ENCODE measurements around the gene SEPTIN8.

The SEPTIN8 gene

GRCh38 chr5:132813599-132814502 is 36.8 kb upstream of the SEPTIN8 start:
- Histone ChIP-seq H3K27me3 (ENCODE audit: insufficient read depth, poor library complexity, severe bottlenecking) (peaks cover 2% of the 10 kb centered on the region), H3K4me3 (replicated peaks; ENCODE audit: insufficient read depth, low read length) (no peak overlapping the region; the same call in 1 of the 2 replicates), H3K27ac (replicated peaks) (no peak overlapping the region)
- TF ChIP-seq POLR2AphosphoS5 (IDR thresholded peaks at IDR 0.05; ENCODE audit: low read depth) (no peak), SPI1 (IDR thresholded peaks at IDR 0.05; ENCODE audit: borderline replicate concordance, low read depth) (no peak), CTCF (IDR thresholded peaks at IDR 0.05; ENCODE audit: insufficient read depth, low read length) (no peak), REST (IDR thresholded peaks at IDR 0.05; ENCODE audit: insufficient replicate concordance, low read depth) (no peak), GABPA (IDR thresholded peaks at IDR 0.05; ENCODE audit: low read depth) (no peak)
- no peak for DNase-seq (ENCODE audit: low read depth in 1 of 2, low spot score in 1 of 2)

GRCh38 chr5:132812781-132813598 is 36.0 kb upstream of the SEPTIN8 start, which contains the start of gene SOWAHA:
TSS of gene SOWAHA (plus strand) at chr5:132813302. CDS start at chr5:132813622, 320 bp downstream.
- TF ChIP-seq POLR2AphosphoS5 (IDR thresholded peaks at IDR 0.05; ENCODE audit: low read depth) (no peak), SPI1 (IDR thresholded peaks at IDR 0.05; ENCODE audit: borderline replicate concordance, low read depth) (no peak), CTCF (IDR thresholded peaks at IDR 0.05; ENCODE audit: insufficient read depth, low read length) (no peak)
- H3K27me3 ChIP-seq (ENCODE audit: insufficient read depth, poor library complexity, severe bottlenecking), result peaks cover 2% of the 10 kb centered on the region
- DNase-seq (ENCODE audit: low read depth in 1 of 2, low spot score in 1 of 2), result no peak
- no peak within 1 kb of the TSS for H3K27ac ChIP-seq (replicated peaks)
- no peak within 1 kb of the TSS; the same call in 1 of the 2 replicates for H3K4me3 ChIP-seq (replicated peaks; ENCODE audit: insufficient read depth, low read length)

DNA sequence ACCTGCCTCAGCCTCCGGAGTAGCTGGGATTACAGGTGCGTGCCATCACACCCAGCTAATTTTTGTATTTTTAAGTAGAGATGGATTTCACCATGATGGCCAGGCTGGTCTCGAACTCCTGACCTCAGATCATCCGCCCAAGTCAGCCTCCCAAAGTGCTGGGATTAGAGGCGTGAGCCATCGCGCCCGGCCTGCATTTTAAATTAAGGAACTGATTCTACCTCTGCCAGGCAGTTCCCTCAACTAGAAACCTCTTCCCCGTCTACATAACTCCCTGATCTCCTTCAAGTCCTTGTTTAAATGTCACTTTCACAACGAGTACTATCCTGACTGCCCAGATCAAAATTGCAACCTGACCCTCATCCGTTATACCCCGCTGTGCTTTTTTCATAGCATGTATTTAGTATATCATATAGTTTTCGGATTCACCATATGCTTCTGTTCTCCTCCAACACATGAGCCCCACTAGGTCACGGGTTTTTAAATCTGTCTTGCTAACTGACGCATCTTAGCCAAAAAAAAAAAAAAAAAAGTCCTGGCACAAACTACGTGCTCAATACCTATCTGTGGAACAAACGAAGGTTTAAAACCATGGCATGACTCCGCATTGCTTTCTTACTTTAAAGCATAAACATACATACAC is 35.2 kb upstream of the SEPTIN8 start:
- DNase-seq (ENCODE audit: low read depth in 1 of 2, low spot score in 1 of 2), result no peak
- peaks cover 2% of the 10 kb centered on the region for H3K27me3 ChIP-seq (ENCODE audit: insufficient read depth, poor library complexity, severe bottlenecking)
- H3K4me3 ChIP-seq (replicated peaks; ENCODE audit: insufficient read depth, low read length), result no peak overlapping the region
- no peak overlapping the region for H3K27ac ChIP-seq (replicated peaks)
- TF ChIP-seq CTCF (IDR thresholded peaks at IDR 0.05; ENCODE audit: insufficient read depth, low read length) (no peak), GABPA (IDR thresholded peaks at IDR 0.05; ENCODE audit: low read depth) (no peak), SPI1 (IDR thresholded peaks at IDR 0.05; ENCODE audit: borderline replicate concordance, low read depth) (no peak)

DNA sequence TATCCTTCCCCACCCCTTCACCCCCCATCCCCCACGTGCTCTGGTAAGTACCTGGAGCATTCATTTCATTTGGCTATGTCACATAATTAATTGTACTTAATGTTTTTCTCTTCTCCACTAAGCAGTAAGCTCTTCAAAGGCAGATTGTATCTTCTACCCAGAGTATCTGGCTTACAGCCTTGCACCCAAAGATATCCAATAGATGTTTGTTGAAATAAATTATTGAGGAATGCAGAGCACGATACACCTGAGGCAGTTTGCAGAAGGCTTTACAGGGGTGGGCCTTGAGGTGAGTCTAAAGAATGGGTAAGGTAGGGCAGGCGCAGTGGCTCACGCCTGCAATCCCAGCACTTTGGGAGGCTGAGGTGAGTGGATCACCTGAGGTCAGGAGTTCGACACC is 33.6 kb upstream of the SEPTIN8 start:
- no peak for DNase-seq (ENCODE audit: low read depth in 1 of 2, low spot score in 1 of 2)
- no peak overlapping the region for H3K27ac ChIP-seq (replicated peaks)
- H3K4me3 ChIP-seq (replicated peaks; ENCODE audit: insufficient read depth, low read length), result no peak overlapping the region
- no peak for TF ChIP-seq SPI1 (IDR thresholded peaks at IDR 0.05; ENCODE audit: borderline replicate concordance, low read depth)
- no peak for TF ChIP-seq CTCF (IDR thresholded peaks at IDR 0.05; ENCODE audit: insufficient read depth, low read length)
- no peak for TF ChIP-seq REST (IDR thresholded peaks at IDR 0.05; ENCODE audit: insufficient replicate concordance, low read depth)
- no peak for TF ChIP-seq POLR2AphosphoS5 (IDR thresholded peaks at IDR 0.05; ENCODE audit: low read depth)
- peaks cover 2% of the 10 kb centered on the region for H3K27me3 ChIP-seq (ENCODE audit: insufficient read depth, poor library complexity, severe bottlenecking)
